Measurements from ENCODE around the gene NDOR1.

NDOR1 gene

GRCh38 chr9:137170486-137171148 lies 34.9 kb upstream of the NDOR1 start:
- no peak overlapping the region for H3K4me3 ChIP-seq (ENCODE audit: insufficient read depth, low read length, poor library complexity, severe bottlenecking)
- H3K9ac ChIP-seq (ENCODE audit: low read length) = no peak overlapping the region
- H4K20me1 ChIP-seq (ENCODE audit: low read depth, low read length) = no peaks in the 10 kb centered on the region
- no peak overlapping the region for H3K27ac ChIP-seq (ENCODE audit: low read depth, low read length)
- no peaks in the 10 kb centered on the region for H3K27me3 ChIP-seq (ENCODE audit: low read length)
- no peaks in the 10 kb centered on the region for H3K36me3 ChIP-seq (ENCODE audit: low read length)
- H3K9me2 ChIP-seq (replicated peaks; ENCODE audit: insufficient read depth, low read length) = no peaks in the 10 kb centered on the region
- H3K4me2 ChIP-seq (ENCODE audit: low read depth, low read length, poor library complexity, severe bottlenecking) = no peak overlapping the region
- no peaks in the 10 kb centered on the region for H3F3A ChIP-seq (ENCODE audit: insufficient read depth)
- no peaks in the 10 kb centered on the region for H3K9me3 ChIP-seq (ENCODE audit: insufficient read depth, low read length)
- no peak overlapping the region for H2AFZ ChIP-seq (ENCODE audit: low read depth, low read length, severe bottlenecking)
- H3K79me2 ChIP-seq (ENCODE audit: insufficient read depth, low read length) = no peaks in the 10 kb centered on the region
- TF ChIP-seq CTCF (IDR thresholded peaks at IDR 0.05; ENCODE audit: insufficient read depth, low read length, poor library complexity, severe bottlenecking) (no peak), EZH2phosphoT487 (conservative IDR thresholded peaks at IDR 0.05; ENCODE audit: low read length) (no peak)

DNA sequence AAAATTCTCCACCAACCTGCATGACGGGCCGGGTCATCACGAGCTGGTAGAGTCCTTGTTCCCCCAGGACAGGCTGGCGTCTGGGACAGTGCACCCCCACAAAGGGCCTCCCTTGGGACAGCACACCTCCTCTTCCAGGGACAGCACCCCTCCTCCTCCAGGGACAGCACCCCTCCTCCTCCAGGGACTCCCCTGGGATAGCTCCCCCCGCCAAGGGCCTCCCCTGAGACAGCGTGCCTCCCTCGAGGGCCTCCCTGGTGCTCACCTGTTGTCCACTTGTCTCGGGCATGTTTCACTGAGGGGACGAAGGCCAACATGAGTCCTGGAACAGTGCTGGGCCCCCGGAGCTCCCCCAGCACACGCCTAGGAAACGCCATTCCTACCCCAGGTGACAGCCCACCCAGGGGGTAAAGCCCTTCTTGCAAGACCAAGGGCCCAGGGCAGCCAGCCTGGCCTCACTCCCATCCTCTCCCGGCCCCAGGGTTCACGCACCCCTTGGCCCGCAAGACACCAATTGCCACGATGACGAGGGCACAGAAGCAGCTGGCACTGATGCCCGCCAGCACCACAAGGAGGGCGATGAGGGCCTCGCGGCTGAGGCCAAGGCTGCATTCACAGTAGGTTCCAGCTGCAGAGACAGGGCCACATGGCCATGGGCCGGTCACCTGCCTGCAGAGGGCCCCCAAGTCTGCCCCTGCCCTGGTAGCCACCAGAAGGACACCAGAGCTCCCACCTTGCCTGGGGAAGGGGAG lies 34.2 kb upstream of the NDOR1 start:
- no peaks in the 10 kb centered on the region for H3K9me3 ChIP-seq (ENCODE audit: insufficient read depth, low read length)
- H3K9me2 ChIP-seq (replicated peaks; ENCODE audit: insufficient read depth, low read length) = no peaks in the 10 kb centered on the region
- no peak overlapping the region for H3K9ac ChIP-seq (ENCODE audit: low read length)
- no peak overlapping the region for H2AFZ ChIP-seq (ENCODE audit: low read depth, low read length, severe bottlenecking)
- H3F3A ChIP-seq (ENCODE audit: insufficient read depth) = no peaks in the 10 kb centered on the region
- H4K20me1 ChIP-seq (ENCODE audit: low read depth, low read length) = no peaks in the 10 kb centered on the region
- no peak overlapping the region for H3K4me2 ChIP-seq (ENCODE audit: low read depth, low read length, poor library complexity, severe bottlenecking)
- no peaks in the 10 kb centered on the region for H3K79me2 ChIP-seq (ENCODE audit: insufficient read depth, low read length)
- H3K27ac ChIP-seq (ENCODE audit: low read depth, low read length) = no peak overlapping the region
- H3K36me3 ChIP-seq (ENCODE audit: low read length) = no peaks in the 10 kb centered on the region
- H3K27me3 ChIP-seq (ENCODE audit: low read length) = no peaks in the 10 kb centered on the region
- no peak overlapping the region for H3K4me3 ChIP-seq (ENCODE audit: insufficient read depth, low read length, poor library complexity, severe bottlenecking)
- TF ChIP-seq EZH2phosphoT487 (conservative IDR thresholded peaks at IDR 0.05; ENCODE audit: low read length) (no peak), CTCF (IDR thresholded peaks at IDR 0.05; ENCODE audit: insufficient read depth, low read length, poor library complexity, severe bottlenecking) (no peak)

DNA sequence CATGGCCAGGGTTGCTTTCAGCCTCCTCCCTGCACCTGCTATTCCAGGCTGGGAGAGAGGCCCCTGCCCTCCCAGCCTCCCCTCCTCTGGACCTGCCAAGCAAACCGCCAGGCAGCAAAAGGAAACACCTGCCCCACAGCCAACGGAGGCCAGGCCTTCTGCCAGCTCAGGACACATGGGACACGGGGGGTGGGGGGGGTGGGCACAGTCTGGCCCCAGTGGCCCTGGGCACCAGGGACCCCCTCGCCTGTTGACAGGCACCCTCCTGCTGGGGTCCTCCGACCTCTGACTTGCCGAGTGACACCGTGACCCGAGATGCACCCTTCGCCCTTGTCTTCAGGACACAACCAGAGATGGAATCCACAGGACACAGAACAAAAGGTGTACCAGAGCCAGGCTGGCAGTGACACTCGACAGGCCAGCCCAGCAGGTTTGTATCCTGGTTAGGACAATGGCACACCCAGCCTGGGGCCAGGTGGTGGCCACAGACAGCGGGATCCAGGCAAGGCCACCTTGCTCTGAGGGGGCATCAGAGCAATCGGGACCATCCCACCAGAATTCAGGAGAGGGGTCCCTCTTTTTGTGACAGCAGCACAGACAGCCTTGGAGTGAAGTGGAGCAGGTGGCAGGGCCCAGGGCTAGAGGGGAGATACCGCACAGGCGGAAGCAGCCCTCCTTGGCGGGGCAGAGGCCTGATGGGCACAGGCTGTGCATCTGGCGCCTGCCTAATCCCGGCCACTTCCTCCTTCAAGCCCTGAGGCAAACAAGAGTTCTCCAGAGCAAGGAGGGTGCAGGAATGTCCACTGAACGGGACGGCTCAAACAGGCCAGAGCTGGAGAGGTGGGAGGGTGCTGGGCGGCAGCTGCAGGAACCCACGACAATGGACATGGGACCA lies 32.4 kb upstream of the NDOR1 start:
- H2AFZ ChIP-seq (ENCODE audit: low read depth, low read length, severe bottlenecking) = no peak overlapping the region
- H3K4me3 ChIP-seq (ENCODE audit: insufficient read depth, low read length, poor library complexity, severe bottlenecking) = no peak overlapping the region
- no peak overlapping the region for H3K4me2 ChIP-seq (ENCODE audit: low read depth, low read length, poor library complexity, severe bottlenecking)
- no peaks in the 10 kb centered on the region for H4K20me1 ChIP-seq (ENCODE audit: low read depth, low read length)
- no peaks in the 10 kb centered on the region for H3K79me2 ChIP-seq (ENCODE audit: insufficient read depth, low read length)
- H3K9me3 ChIP-seq (ENCODE audit: insufficient read depth, low read length) = no peaks in the 10 kb centered on the region
- no peaks in the 10 kb centered on the region for H3K9me2 ChIP-seq (replicated peaks; ENCODE audit: insufficient read depth, low read length)
- H3F3A ChIP-seq (ENCODE audit: insufficient read depth) = no peaks in the 10 kb centered on the region
- no peak overlapping the region for H3K9ac ChIP-seq (ENCODE audit: low read length)
- H3K27me3 ChIP-seq (ENCODE audit: low read length) = no peaks in the 10 kb centered on the region
- H3K36me3 ChIP-seq (ENCODE audit: low read length) = no peaks in the 10 kb centered on the region
- H3K27ac ChIP-seq (ENCODE audit: low read depth, low read length) = no peak overlapping the region
- TF ChIP-seq EZH2phosphoT487 (conservative IDR thresholded peaks at IDR 0.05; ENCODE audit: low read length) (no peak), CTCF (IDR thresholded peaks at IDR 0.05; ENCODE audit: insufficient read depth, low read length, poor library complexity, severe bottlenecking) (no peak)

Measured in SU-DHL-6 (cell line).